ENCODE results near the gene SLC22A12. TPM values are rescaled to one million over a fixed set of nuclear protein-coding genes. Genes with fewer than 3 reads are reported as not detected.
"Not testable (repeated sequence)": the region's sequence is repeated elsewhere in the genome, so short reads cannot be mapped to it uniquely, and the experiment has no call there.

The SLC22A12 gene
- total RNA-seq (2014; rRNA removed; shearing (Covaris generic)), result not detected in 2 replicates
- not detected in 2 replicates for polyA plus RNA-seq (2014; cell fraction: nucleus; rRNA removed)

- no peak for DNase-seq (ENCODE audit: extremely low read depth, low read depth)
Measured at GRCh38 chr11:64590763-64591221, at the start of gene SLC22A12. SLC22A12 (plus strand) TSS chr11:64591220; CDS start chr11:64591557, 337 bp downstream.

GRCh38 chr11:64542172-64543125 lies 48.6 kb upstream of the SLC22A12 start:
- no peak for DNase-seq (ENCODE audit: extremely low read depth, low read depth)

- DNase-seq (ENCODE audit: extremely low read depth, low read depth), result no peak
Measured at GRCh38 chr11:64543818-64544217, 47.2 kb upstream of the SLC22A12 start.

- DNase-seq (ENCODE audit: extremely low read depth, low read depth), result no peak
Measured at GRCh38 chr11:64544616-64545296, 46.3 kb upstream of the SLC22A12 start.

GRCh38 chr11:64545619-64546018 lies 45.4 kb upstream of the SLC22A12 start:
- peak; percentile 54 for DNase-seq (ENCODE audit: extremely low read depth, low read depth)

- DNase-seq (ENCODE audit: extremely low read depth, low read depth), result no peak
Measured at GRCh38 chr11:64546176-64546575, 44.8 kb upstream of the SLC22A12 start.

GRCh38 chr11:64546600-64546999 lies 44.4 kb upstream of the SLC22A12 start:
- no peak for DNase-seq (ENCODE audit: extremely low read depth, low read depth)

GRCh38 chr11:64549969-64550368 lies 41.1 kb upstream of the SLC22A12 start:
- no peak for DNase-seq (ENCODE audit: extremely low read depth, low read depth)

- DNase-seq (ENCODE audit: extremely low read depth, low read depth), result peak; percentile 22
Measured at GRCh38 chr11:64553554-64554201, 37.3 kb upstream of the SLC22A12 start.

GRCh38 chr11:64556044-64556720 lies 34.8 kb upstream of the SLC22A12 start:
- DNase-seq (ENCODE audit: extremely low read depth, low read depth), result no peak

GRCh38 chr11:64556721-64557250 lies 34.2 kb upstream of the SLC22A12 start:
- no peak for DNase-seq (ENCODE audit: extremely low read depth, low read depth)

- no peak for DNase-seq (ENCODE audit: extremely low read depth, low read depth)
Measured at GRCh38 chr11:64558065-64558745, 32.8 kb upstream of the SLC22A12 start.

- DNase-seq (ENCODE audit: extremely low read depth, low read depth), result no peak
Measured at GRCh38 chr11:64558869-64559268, 32.2 kb upstream of the SLC22A12 start.

GRCh38 chr11:64559351-64560138 lies 31.5 kb upstream of the SLC22A12 start:
- no peak for DNase-seq (ENCODE audit: extremely low read depth, low read depth)

GRCh38 chr11:64560139-64560771 lies 30.8 kb upstream of the SLC22A12 start:
- DNase-seq (ENCODE audit: extremely low read depth, low read depth), result no peak

- no peak for DNase-seq (ENCODE audit: extremely low read depth, low read depth)
Measured at GRCh38 chr11:64560941-64561340, 30.1 kb upstream of the SLC22A12 start.

- DNase-seq (ENCODE audit: extremely low read depth, low read depth), result not testable (repeated sequence)
Measured at GRCh38 chr11:64561429-64561828, 29.6 kb upstream of the SLC22A12 start.
